SU-DHL-6 (cell line): Measurements from ENCODE around the gene MTCL1.

ENCODE experiments used
- CTCF ChIP-seq: fragments of 200-600 bp; sonication (generic); IDR thresholded peaks from one replicate; pipeline ENCODE4 v1.5.1; 2017; ENCODE audit warnings: antibody characterized with exemption, mild to moderate bottlenecking, low read length, moderate library complexity; ENCODE audit not compliant: insufficient read depth, poor library complexity, severe bottlenecking
- EZH2phosphoT487 ChIP-seq: fragments of 200-600 bp; sonication (generic), shearing (Covaris generic); conservative IDR thresholded peaks from 2 replicates; pipeline ENCODE4 v1.6.1; 2018; ENCODE audit warnings: mild to moderate bottlenecking, antibody characterized with exemption, low read length, moderate library complexity, mixed read lengths

GRCh38 chr18:8800876-8801262 lies 95.5 kb downstream of the MTCL1 start:
- TF ChIP-seq CTCF: no peak
- TF ChIP-seq EZH2phosphoT487: no peak
